ENCODE results near the gene TIE1.

Gene TIE1

DNA sequence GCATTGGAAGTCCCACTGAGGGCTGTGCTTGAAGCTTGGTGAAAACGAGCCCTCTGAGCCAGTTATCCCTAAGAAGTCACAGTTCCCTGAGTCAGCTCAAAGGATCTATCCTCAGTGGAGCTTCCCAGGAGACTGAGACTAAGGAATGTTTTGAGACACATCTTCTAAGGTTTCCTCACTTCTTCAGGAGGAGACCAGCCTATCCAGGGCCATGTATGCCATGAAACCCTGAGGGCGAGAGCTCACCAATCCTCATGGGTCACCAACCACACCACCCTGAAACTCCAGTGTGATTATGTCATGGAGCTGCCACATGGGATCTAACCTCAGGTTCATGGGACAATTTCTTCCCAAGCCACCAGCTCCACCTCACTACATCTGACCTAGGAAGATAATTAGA, 7.6 kb upstream of the TIE1 start:
- no peak for DNase-seq (ENCODE audit: low read depth, low spot score)

DNA sequence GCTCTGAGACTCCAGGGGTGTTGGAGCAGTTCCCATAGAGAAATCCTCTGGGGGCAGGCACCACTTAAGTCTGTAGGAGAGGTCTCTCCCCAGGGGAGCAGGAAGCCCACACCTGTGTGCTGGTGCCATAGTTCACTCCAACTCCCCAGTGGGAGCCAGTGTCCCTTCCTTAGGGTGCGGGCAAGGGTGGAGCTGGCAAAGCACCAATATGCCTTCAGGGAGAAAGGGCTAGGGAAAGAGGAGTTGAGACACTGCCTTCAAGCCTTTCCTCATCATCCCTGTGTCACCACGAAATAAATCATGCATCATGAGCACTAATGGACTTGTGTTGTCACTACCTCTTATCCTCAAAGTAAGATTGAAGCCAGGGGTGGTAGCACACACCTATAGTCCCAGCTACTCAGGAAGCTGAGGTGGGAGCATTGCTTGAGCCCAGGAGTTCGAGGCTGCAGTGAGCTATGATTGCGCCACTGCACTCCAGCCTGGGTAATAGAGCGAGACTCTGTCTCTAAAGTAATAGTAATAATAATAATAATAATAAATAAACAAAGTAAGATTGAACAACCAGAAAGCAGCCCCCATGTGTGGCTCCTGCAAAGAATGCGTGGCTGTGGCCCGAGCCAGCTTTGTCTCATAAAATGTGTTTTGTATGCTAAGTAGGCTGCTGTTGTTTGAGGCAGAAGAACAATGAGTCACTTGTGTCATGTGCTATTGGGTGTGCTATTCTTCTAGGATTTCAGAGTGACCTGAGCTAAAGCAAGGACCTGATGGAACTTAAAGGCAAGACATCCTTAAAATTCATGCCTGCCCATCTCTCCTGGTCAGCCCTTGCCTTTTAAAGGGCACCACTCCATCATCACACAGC, 6.7 kb upstream of the TIE1 start:
- no peak for DNase-seq (ENCODE audit: low read depth, low spot score)

- no peak for DNase-seq (ENCODE audit: low read depth, low spot score)
Observed at GRCh38 chr1:43294761-43295160, 6.0 kb upstream of the TIE1 start.

DNA sequence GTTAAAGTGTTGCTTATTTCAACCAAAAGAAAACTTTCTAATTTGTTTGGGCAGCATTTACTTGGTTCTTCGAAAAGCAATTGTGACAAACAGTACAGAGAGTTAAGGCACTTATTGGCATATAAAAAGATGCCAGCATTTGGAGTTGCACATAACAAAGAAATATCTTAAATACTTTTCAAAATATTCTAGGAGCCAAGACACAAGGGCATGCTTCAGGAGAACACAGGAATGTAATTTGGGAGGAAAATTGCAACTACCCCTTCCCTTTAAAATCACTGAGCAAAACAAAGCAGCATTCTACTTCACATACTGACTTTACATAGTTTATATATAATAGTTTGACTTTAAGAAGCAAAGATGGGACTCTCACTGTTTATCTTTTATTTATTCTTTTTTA, 4.6 kb upstream of the TIE1 start:
- no peak for DNase-seq (ENCODE audit: low read depth, low spot score)

GRCh38 chr1:43298055-43298454, 2.7 kb upstream of the TIE1 start:
- no peak for DNase-seq (ENCODE audit: low read depth, low spot score)

DNA sequence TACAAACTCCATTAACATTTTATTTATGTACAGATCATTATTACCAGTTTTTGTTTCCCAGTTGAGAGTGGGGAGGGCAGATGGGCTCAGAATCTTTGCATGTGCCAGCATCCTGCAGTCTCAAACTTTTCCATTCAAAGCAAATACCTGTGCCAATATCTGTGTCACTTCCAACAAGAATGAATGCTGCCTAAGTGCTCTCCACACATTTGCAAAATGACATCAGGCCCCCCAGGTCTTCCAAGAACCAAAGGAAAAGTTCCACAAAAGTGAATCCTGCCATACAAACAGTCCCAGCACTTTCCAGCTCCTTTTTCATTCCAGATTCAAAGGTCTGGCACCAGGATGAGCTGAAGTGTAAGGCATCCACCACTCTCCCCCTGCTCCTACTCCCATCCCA, 1.7 kb upstream of the TIE1 start:
- DNase-seq (ENCODE audit: low read depth, low spot score) = no peak

GRCh38 chr1:43302201-43302600, 1.4 kb downstream of the TIE1 start:
- no peak for DNase-seq (ENCODE audit: low read depth, low spot score)

GRCh38 chr1:43302721-43303470, 2.1 kb downstream of the TIE1 start:
- no peak for DNase-seq (ENCODE audit: low read depth, low spot score)

DNA sequence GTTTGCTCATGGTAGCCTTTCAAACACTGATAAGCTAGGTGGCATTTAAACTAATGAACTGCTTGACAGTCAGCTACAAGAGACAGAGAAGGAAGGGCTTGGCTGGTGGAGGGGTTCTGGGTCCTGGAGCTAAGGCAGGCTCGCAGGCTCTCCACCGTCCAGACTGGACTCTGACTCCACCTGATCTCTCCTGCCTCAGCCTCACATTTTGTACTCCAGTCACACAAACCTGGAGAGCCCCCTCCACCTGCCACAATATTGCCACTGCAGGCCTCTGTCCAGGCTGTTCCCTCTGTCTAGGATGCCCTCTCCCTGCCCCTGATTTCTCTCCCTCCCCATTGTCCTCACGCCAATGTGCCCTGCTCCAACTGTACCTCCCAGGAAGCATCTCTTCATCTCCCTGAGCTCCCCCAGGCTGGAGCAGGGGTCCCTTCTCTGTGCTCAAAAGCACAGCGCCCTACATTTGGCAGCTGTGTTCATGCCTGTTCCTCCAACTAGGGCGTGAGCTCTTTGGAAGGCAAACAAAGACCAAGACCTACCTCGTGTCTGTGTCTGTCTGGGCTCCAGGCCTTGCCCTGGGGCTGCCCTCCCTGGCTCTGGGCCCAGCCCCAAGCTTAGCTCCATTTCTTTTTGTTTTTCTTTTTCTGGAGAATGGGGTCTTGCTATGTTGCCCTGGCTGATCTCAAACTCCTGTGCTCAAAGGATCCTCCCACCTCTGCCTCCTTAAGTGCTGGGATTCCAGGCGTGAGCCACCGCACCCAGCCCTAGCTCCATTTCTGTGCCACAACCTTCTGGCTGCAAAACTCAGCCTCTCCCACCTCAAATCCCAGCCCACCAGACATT, 2.9 kb downstream of the TIE1 start:
- no peak for DNase-seq (ENCODE audit: low read depth, low spot score)

GRCh38 chr1:43304314-43304681, 3.5 kb downstream of the TIE1 start:
- no peak for DNase-seq (ENCODE audit: low read depth, low spot score)

GRCh38 chr1:43304771-43305300, 4.1 kb downstream of the TIE1 start:
- no peak for DNase-seq (ENCODE audit: low read depth, low spot score)

- no peak for DNase-seq (ENCODE audit: low read depth, low spot score)
Observed at GRCh38 chr1:43305461-43305860, 4.7 kb downstream of the TIE1 start.

DNA sequence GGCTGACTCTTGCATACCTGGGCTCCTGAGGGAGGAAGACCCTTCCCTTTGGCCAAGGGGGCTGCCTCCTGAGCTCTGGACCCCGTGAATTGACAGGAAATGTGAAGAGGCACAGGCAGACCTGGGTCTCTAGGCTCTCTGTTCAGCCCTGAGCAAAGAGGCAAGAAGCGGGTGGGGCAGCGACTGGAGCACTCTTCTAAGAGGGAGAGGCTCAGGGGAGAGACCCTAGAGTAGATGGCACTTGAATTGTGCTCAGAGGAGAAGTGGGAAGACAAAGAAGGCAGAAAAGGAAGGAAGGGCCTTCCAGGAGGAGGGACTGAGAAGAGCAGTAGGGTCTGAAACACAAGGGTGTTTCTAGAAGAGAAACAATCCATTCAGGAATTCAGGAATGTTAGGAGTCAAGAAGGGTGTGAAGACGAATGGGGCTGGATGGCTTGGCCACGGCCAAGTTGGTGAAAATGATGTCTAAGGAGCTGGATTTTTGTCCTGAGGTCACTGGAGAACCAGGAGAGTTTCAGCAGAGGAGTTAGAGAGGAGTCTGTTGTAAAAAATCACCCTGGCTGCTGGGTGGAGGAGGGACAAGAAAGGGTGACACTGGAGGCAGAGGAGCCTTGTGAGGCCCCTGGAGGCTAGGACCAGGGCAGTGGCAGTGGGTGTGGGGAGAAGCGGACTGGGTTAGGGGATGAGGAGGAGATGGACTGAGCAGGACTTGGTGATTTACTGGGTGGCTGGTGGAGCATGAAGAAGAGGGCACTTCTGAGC, 5.3 kb downstream of the TIE1 start:
- DNase-seq (ENCODE audit: low read depth, low spot score) = no peak

GRCh38 chr1:43306688-43307457, 6.1 kb downstream of the TIE1 start:
- no peak for DNase-seq (ENCODE audit: low read depth, low spot score)

GRCh38 chr1:43307458-43308158, 6.8 kb downstream of the TIE1 start:
- no peak for DNase-seq (ENCODE audit: low read depth, low spot score)

- no peak for DNase-seq (ENCODE audit: low read depth, low spot score)
Observed at GRCh38 chr1:43308635-43309404, 8.0 kb downstream of the TIE1 start.

DNA sequence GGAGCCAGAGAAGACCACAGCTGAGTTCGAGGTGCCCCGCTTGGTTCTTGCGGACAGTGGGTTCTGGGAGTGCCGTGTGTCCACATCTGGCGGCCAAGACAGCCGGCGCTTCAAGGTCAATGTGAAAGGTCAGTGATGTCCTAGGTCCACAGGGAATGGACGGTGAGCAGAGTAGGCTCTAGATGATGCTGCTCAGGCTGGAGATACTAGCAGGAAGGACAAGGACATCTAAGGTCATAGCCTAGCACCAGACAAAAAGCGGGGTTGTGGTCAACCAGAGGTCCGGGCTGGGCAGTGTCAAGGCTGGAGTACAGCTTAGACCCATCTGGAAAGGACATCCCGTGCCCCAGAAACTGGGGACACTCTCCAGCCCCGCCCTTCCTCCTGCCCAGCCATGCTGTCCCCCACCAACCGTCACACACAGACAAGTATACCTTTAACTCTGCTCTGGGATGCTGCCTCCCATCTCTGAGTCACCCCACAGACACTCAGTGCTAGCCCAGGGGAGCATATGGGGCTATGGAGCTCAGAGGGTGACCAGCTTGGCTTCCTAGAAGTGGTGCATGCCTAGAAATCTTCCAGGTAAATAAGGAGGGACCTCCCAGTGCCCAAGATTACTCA, 8.7 kb downstream of the TIE1 start:
- DNase-seq (ENCODE audit: low read depth, low spot score) = no peak

GRCh38 chr1:43311521-43311920, 10.7 kb downstream of the TIE1 start:
- DNase-seq (ENCODE audit: low read depth, low spot score) = no peak

GRCh38 chr1:43312212-43312623, 11.4 kb downstream of the TIE1 start:
- DNase-seq (ENCODE audit: low read depth, low spot score) = no peak
